GM19351 (cell line): Measurements from ENCODE around the gene PPL.

Experiments
- ATAC-seq: cut with Tn5 transposase; IDR thresholded peaks from one replicate; pipeline ENCODE4 v1.9.1; 2021; ENCODE audit warnings: mild to moderate bottlenecking, moderate library complexity; ENCODE audit not compliant: unreplicated experiment

PPL gene

DNA sequence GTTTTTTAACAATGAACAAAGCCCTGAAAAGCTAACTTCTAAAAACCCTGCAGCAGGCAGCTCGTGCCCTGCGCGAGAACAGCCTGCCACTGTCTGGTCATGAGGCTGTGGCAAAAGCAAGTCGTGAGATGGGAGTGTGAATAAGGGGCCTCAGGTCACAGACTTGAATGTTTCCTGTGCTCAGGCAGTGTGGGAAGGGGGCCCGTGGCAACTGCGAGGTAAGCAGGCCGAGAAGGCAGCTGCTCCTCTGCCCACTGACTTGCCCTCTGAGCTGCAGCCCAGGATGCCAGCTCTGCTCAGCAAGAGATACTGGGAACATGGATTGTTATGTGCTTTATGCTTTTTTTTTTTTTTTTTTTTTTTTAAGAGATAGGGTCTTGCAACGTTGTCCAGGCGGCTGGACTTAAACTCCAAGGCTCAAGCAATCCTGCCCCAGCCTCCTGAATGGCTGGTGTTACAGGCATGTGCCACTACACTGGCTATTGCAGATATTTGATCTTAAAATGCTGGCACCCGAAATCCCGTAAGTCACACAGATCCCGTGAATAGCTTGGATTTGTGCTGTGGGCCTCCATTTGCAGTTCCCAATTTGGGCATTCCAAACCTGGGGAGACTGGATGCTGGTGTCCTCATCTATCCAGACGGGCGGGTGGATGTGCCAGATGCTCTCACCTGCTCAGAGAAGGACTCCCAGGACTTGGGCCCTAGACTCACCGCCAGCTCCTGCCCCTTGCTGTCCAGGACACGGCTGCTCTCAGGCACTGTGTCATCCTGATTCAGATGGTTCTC lies 45.7 kb downstream of the PPL start:
- no peak for ATAC-seq

DNA sequence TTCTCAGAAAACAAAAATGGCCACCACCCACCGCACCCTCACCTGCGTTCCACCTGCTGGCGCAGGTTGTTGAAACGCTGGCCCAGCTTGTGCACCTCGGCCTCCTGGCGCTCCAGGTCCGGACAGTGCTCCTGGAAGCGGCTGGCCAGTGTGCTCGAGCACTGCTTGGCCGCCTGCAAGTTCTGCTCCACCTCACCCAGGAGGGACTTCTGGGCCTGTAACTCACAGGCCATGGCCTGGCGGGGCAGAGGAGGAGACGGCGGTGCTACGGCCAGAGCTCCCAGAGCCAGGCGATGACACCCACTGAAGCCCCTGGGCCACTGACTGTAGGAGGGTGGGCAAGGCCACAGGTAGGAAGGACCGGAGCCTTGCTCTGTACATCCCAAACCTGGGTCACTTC lies 46.3 kb downstream of the PPL start:
- ATAC-seq: no peak

DNA sequence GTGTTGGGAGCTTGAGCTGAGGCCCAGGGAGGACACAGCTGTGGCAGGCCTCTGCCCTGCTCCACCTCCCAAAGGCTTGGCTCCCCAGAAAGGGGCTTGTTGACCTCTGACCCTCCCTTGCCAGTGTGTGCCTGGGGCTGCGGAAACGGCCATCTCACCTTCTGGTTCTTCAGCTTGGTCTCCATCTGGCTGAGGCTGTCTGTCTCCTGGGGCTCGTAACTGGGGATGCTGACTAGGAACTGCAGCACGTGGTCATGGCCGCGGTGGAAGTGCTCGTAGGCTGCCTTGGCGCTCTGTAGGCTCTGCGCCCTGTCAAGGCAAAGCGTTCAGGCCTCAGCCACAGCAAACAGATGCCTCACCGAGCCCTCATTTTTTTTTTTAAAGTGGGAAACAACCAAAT lies 46.9 kb downstream of the PPL start:
- ATAC-seq: no peak

DNA sequence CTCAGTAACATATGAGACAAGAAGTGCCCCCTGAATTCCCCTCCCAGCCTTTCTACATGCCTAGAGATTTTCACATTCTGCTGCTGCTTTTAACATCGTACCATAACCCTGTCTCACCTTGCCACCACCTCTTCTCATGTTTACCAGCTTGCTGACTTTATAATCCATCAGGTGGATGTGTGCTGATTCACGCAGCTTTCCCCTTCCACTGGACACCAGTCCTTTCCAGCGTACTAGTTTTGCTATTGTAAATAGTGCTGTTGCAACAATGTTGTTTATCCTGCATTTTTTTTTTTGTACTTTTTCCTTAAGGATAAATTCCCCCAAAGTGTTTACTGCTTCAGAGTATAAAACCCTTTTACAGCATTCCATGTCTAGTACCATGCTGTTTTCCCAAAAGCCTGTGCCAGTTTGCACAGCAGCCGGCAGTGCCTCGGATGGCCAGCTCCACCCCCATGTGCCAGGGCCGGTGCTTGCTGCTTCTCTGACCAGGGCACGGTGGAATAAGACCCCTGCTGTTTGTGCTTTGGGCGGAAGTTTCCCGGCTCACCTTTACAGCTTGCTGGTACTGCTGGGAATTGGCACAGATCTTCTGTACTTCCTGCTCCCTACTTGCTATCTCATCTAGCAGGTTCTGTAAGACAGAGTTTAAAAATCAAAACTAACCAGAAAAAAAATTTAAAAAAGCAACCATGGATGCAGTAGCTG lies 48.4 kb downstream of the PPL start:
- ATAC-seq: no peak

DNA sequence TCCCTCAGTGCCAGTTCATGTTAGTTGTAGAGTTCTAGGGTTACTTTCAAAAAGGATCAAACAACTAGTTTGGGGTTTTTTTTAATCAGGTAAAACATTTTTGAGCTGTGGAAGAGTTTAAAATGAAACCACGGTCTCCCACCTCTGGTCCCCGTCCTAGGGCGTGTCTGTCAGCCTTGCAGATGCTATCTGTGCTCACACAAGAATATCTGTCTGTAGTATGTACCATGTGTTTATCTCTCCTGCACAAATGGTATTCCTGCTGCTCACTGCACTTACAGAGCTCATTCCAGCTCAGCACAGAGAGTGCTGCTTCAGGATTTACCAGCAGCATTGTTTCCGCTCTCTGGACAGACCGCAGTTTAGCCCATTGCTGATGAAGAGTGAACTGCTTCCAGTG lies 50.8 kb downstream of the PPL start:
- ATAC-seq: no peak

DNA sequence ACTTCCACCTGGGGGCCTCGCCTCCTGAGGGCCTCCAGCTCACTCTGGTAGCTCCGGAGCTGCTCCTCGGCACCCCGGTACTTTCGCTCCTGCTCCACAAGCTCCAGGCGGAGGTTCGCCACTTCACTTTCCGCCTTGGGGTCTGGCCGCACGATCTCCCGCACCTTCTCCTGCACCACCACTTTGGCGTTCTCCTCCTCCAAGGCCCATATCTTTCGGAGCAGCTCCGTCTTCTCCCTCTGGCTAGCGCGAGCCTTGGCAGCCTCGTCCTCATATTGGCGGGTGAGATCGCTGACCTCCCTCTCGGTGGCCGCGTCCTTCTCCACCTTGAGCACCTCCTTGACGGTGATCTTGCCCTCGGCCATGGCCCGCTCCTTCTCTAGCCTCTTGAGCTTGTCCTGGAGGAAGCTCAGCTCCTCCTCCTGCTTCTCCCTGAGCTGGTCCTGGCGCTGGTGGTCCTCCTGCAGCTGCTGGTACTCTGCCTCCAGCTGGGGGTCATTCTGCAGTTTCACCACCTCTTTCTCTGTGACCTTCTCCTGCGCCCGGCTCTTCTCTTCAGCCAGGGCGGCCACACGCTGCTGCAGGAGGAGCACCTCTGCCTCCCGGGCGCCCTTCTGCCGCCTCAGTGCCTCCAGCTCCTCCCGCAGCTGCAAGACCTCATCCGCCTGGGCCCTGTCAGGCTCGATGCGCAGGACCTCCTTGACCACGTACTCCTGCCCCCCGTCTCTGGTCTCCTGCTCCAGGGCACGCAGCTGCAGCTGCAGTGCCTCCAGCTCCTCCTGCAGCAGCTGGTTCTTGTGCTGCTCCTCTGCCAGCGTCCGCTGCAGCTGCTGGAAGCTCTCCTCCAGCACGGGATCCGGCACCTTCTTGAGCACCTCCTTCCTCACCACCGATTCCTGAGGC lies 51.7 kb downstream of the PPL start:
- ATAC-seq: no peak

DNA sequence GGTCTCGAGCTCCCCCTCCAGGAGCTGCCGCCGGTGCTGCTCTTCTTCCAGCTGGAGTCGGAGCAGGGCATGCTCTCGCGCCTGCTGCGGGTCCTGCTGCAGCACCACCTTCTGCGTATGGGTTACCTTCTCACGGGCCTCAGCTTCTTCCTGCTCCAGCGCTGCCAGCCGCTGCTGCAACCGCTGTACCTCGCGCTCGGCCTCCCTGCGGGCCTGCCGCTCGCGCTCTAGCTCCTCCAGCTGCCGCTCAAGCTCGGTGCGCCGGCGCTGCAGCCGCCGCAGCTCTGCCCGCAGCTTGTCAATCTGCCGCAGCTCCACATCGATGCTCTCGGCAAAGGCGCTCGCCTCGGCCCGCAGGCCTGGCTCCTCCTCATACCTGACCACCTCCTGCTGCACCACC lies 52.7 kb downstream of the PPL start:
- no peak for ATAC-seq

DNA sequence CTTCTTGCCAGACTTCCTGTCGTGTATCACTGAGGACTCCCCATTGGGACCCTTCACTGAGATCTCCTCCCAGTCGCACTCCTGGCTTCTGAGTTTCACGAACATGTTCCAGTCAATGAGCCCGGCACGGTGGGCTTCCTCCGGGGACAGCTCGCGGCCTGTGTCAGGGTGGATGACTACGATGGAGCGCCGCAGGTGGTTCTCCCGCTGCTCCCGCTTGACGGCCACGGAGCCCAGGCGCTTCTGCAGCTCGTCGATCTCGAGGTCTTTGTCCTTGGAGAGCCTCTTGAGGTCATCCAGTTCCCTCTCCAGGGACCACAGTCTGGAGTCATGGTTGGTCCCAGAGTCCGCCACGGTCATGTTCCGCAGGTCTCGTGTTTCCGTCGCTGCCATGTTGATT lies 53.4 kb downstream of the PPL start:
- ATAC-seq: no peak

DNA sequence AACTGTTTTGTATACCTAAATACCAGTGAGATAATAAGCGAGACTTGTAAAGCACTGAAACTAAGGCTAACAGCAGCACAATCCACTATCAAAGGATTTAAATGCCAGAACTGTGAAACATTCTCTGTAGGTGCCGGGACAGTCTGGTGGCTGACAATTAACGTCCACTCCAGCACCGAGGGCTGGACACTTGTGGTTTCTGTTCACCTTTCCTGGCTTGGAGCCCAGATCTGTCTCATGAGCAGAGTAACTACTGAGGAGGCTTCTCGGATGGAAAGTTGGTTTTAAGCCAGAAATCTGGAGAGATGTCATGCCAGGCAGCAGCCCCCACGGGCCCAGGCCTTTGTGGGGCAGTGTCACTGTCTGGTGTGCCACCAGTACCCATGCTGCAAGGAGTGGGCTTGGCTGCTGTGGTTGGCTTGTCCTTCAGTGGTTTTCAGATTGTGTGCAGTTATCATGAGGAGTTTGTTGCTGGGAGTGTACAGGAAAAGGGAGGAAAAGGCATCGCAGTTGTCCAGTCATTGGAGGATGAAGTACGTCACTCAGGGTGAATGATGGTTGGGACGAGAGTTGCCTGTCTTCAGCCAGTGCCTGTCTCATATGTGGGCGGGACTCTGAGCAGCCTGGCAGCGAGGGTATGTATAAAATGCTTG lies 54.2 kb downstream of the PPL start:
- ATAC-seq: no peak

DNA sequence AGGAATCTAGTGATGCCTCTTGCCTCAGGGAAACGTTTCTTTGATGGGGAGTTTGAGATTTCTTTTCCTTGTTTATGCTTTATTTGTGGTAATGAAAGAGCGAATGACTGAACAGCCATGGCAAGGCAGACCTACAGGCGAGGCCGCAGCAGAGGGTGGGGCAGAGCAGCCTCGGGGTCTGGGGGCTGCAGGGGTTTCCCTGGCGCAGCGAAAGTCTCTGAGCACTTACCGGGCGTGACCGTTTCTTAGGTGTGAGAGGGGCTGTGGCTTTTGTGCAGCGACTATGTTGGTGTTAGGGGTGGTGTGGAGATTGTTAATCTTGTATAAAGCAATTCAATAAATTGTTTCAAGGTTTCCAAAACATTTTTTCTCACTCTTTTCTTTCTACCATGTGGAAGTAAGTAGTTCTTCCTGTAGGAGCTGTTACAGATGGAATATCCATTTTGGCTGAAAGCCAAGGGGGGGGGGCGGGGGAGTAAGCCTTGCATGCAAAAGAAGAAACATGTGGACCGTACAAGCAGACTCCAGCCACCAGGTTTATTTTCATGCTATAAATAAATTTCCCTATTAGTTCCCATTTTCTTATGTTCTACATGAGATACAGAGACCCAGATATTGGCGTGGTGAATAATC lies 54.8 kb downstream of the PPL start:
- no peak for ATAC-seq

DNA sequence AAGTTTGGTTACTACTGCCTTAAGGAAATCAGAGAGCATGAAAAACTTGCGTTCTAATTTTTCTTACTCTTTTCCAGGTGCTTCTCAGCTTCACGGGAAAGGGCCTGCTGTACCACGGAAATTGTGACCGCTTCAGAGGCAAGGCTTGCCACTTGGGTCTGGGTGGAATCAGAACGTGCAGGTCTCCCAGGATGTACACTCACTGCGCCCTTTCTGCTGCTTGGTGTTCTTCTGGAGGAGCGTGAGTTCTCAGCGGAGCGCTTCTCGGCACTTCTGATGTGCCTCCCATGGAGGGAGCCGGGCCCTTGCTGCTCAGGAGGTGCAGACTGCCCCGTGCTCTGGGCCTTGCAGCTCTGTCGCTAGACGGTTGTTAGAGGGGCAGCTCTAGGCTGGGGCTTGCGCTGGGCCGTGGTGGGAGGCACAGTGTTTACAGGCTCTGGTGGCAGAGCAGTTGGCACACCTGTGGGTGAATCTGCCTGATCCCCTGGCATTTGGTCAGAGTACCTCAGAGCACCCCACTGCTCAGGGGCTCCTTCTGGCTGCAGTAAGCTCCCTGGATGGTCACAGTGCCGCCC lies 56.9 kb downstream of the PPL start:
- ATAC-seq: no peak

DNA sequence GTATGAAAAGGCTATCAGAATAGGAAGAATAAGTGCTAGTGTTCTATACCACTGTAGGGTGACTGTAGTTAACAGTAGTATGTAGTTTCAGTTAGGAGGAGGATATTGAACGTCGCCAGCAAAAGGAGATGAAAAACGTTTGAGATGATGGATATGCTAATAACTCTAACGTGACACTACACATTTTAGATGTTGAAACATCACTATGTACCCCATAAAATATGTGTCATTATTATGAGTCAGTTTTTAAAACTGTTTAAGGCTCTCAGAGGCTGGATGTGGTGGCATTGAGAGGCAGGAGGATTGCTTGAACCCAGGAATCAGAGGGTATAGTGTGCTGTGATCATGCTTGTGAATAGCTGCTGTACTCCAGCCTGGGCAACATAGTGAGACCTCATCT lies 57.9 kb downstream of the PPL start:
- no peak for ATAC-seq

DNA sequence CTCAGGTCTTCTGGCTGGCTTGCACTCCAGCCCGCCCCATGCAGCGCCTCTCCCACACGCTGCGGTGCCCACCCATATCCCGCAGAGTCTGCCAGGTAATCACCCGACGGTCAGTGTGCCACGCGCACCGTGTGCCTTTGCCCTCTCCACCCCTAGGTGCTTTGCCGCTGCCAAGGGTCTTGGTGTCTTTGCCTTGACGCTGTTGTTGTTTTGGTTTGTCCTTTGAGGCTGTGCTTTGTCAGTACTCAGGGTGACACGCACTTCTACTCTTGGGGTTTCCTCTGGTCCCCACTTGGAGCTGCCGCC lies 59.6 kb downstream of the PPL start:
- no peak for ATAC-seq

DNA sequence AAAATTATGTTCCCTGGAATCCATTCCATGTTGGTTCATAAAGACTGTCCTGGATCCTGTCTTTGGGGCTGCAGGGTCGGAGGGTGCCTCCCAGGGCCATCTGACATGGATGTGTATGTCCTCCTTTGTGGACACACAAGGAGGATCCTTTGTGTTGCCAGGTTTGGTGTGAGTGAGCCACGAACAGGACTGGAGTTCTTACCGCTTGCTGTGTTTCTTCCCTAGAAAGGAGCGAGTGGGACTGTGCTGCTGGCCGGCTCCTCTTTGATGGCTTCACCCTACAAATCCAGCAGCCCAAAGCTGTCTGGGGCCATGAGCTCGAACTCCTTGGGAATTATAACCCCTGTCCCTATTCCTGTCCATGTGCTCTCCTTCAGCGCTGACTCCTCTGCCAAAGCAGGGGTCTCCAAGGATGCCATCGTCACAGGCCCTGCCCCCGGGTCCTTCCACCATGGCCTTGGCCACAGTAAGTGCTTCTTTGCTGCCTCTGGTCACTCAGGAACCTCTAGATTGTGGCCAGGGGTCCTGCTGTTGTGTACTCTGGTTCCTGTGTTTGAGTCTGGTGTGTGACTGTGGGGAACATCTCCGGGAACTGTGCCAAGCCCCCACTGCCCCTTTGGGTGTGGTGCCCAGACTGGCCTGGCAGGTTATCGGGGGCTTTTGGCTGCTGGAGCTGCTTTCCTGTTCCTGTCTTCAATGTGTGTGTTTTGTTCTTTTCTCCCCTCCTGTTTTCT lies 60.1 kb downstream of the PPL start:
- ATAC-seq: no peak

DNA sequence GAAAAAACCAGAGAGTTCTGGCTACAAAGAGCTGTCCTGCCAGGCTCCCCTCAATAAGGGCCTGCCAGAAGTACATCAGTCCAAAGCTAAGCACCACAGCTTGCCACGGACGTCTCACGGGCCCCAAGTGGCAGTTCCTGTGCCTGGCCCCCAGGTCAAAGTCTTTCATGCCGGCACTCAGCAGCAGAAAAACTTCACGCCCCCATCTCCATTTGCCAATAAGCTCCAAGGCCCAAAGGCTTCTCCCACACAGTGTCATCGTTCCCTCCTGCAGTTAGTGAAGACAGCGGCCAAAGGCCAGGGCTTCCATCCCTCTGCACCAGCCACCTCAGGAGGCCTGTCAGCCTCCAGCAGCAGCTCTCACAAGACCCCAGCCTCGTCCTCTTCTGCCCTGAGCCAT lies 62.3 kb downstream of the PPL start:
- no peak for ATAC-seq

DNA sequence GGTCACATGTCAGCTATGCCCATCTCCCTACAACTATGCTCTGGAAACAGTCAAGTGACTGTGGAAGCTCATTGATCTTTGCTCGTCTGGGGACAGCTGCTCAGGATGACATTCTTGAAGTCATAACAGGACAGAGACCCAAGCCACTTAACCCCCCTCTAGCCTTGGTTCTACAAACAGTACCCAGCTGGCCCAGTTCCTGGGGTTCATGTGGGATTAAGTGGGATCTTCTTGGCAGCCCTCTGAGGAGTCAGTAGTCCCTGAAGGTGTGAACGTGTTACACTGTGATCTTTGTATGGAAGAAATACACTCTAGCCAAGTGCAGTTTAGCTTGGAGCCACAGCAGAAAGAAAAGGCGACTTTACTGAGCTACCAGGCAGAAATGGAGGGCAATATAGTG lies 63.9 kb downstream of the PPL start:
- no peak for ATAC-seq

DNA sequence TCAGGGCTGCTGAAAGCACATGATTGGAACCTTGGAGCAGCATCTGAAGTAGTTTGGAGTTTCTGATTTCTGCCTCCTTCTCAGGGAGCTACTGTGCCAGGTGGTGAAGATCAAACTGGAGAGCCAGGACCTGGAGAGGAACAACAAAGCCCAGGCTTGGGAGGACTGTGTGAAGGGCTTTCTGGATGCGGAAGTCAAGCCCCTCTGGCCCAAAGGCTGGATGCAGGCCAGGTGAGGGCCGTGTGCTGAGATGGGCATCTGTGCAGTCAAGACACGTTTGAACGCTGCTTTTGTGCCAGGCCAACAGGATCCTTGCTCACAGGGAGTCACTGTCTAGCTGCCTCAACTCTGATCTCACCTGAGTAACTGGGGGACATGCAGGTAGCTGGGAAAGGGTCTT lies 65.9 kb downstream of the PPL start:
- no peak for ATAC-seq

DNA sequence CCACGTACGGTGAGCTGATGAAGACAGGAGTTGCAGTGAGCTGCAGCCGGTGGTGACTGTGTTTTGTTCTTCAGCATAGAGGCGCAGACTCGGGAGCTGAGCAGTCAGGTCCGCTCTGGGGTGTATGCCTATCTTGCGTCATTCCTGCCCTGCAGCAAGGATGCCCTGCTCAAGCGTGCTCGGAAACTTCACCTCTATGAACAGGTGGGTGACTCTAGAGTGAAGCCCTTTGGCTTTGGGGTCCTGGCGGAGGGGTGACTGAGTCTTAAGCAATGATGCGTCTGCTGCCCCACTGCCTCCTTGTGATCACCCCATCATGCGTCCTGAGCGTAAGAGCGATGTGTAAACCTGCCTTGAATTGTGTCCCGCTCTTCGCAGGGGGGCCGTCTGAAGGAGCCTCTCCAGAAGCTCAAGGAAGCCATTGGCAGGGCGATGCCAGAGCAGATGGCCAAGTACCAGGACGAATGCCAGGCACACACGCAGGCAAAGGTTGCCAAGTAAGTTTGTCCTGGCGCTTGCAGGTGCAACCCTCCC lies 66.7 kb downstream of the PPL start:
- no peak for ATAC-seq

DNA sequence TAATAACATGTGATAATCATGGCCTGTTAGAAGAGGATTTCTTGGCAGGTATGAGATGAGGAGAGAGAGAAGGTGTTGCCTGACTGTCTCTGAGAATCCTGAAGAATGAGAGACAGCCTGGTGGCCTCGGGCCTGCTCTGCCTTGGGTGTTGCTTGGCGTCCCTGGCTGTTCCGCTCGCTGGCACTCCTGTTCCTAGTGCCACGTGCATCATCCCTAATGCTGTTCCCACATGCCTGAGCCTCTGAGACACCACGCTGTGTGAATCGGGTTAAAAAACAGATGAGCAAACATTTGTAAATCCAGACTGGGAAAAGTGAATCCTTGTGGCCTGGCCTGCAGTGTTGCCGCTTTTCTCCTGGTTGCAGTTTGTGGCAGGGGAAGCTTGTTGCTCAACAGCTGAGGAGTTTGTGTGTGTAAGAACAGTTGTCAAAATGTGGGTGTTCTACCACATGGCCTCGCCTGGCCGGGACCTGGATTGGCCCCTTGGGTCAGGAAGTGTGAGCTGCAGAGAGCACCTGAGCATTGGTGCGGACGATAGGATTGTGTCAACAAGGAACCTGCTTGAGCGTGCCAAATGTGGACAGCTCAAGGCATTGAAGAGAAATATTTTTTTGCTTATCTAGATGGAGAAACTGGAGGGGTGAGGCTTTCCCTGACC lies 67.7 kb downstream of the PPL start:
- ATAC-seq: no peak
